Immature natural killer cell (primary cell): ENCODE results near the gene EDDM13. TPM values are rescaled to one million over a fixed set of nuclear protein-coding genes. Genes with fewer than 3 reads are reported as not detected.
A peak's percentile ranks its signal among the peaks of the same experiment; 100 is the strongest.
"Not testable (repeated sequence)": the region's sequence is repeated elsewhere in the genome, so short reads cannot be mapped to it uniquely, and the experiment has no call there.

ENCODE experiments used
- DNase-seq, 3 donors: peaks; one replicate each; pipeline ENCODE4 v3.0.0; 2022; ENCODE audit warnings: mixed read lengths in 1 of 3
- H3K27ac Mint-ChIP-seq, 6 donors: one replicate each; pipeline ENCODE4 v1.8.0; 2020; ENCODE audit warnings: mixed read lengths in 6 of 6, mild to moderate bottlenecking in 5 of 6, inconsistent platforms in 4 of 6, moderate library complexity in 3 of 6
- H3K27me3 Mint-ChIP-seq, 3 donors: one replicate each; pipeline ENCODE4 v1.8.0; 2020 to 2021; ENCODE audit warnings: low read depth in 3 of 3, mild to moderate bottlenecking in 3 of 3, mixed read lengths in 3 of 3, moderate library complexity in 3 of 3, inconsistent platforms in 1 of 3
- H3K36me3 Mint-ChIP-seq, 3 donors: one replicate each; pipeline ENCODE4 v1.8.0; 2020; ENCODE audit warnings: mixed read lengths in 3 of 3, inconsistent platforms in 2 of 3, mild to moderate bottlenecking in 2 of 3
- H3K4me1 Mint-ChIP-seq, 2 donors: one replicate each; pipeline ENCODE4 v1.8.0; 2020; ENCODE audit warnings: inconsistent platforms in 2 of 2, mild to moderate bottlenecking in 2 of 2, mixed read lengths in 2 of 2, moderate library complexity in 1 of 2
- H3K4me3 Mint-ChIP-seq, 5 donors: one replicate each; pipeline ENCODE4 v1.8.0; 2020; ENCODE audit warnings: mild to moderate bottlenecking in 5 of 5, mixed read lengths in 5 of 5, inconsistent platforms in 3 of 5, moderate library complexity in 3 of 5
- H3K9me3 Mint-ChIP-seq, 6 donors: one replicate each; pipeline ENCODE4 v1.8.0; 2020; ENCODE audit warnings: mild to moderate bottlenecking in 6 of 6, mixed read lengths in 6 of 6, inconsistent platforms in 4 of 6, moderate library complexity in 3 of 6
- polyA plus RNA-seq, 3 donors: library from polyadenylated mRNA; unstranded; fragments of 300-500 nt; fragmentation: Illumina TruSeq; gene quantifications; one replicate each; pipeline ENCODE4 v1.2.3, GENCODE V29; 2021

EDDM13 gene
- polyA plus RNA-seq, 3 donors from 2014 or later = 4.5 to 7.7 (median 4.9) TPM

DNA sequence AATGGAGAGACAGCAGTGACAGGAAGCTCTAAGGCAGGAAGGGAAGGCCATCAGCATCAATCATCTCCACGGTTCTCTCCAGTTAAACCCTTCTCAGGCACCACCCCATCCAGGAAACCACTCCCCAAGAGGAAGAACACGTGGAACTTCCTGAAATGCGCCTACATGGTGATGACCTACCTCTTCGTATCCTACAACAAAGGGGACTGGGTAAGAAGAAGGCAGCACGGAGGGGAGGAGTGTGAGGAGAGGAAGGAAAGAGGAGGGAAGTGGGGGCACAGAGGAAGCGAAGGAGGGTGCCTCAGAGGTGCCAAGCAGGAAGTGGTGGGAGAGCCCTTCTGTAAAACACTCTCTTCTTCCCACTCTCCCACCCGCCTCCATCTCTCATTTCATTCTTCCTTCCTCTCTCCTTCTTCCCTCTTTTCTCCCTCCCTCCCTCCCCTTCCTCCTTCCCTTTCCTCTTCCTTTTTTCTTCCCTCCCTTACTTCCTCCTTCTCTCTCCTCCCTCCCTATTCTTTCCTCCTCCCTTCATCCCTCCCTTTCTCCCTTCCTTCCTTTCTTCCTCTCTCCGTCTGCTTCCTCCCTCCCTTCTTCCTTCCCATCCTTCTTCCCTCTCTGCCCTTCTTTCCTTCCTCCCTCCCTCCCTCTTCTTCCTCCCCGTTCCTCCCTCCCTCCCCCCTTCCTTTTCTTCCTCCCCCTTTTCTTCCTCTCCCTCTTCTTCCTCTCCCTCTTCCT is 29.5 kb downstream of the EDDM13 start:
- Mint-ChIP-seq H3K9me3 (no peaks in the 10 kb centered on the region), H3K4me1 (peaks cover 20 to 27% of the 10 kb centered on the region in 2 donors), H3K4me3 (peak overlapping the region; percentile 53 to 74 (median 69)), H3K27ac (peak overlapping the region; percentile 47 to 86 (median 73)), H3K27me3 (peaks cover 0 to 4% (median 3%) of the 10 kb centered on the region in 3 donors), H3K36me3 (peaks cover 7 to 23% (median 14%) of the 10 kb centered on the region in 3 donors)
- no peak for DNase-seq

DNA sequence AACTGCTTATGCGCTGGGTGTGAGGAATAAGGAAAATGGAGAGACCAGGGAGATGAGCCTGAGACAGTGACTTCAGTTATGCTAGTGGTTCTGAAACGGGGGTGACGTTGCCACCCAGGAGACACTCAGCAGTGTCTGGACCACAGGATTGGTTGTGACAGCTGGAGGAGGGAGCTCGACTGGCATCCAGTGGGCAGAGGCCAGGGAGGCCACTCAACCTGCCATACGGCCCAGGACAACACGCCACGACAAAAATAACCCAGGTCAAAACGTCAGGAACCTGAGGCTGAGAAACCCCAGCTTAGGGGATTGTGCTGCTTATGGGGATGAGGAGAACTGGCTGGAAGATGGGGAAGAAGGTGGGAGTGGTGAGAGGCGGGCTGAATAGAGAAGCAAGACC is 31.7 kb downstream of the EDDM13 start:
- Mint-ChIP-seq H3K36me3 (peaks cover 0 to 25% (median 18%) of the 10 kb centered on the region in 3 donors), H3K27ac (peak overlapping the region in 3 of 6 donors; percentile 53 to 69 (median 62)), H3K4me3 (no peak overlapping the region), H3K9me3 (no peaks in the 10 kb centered on the region), H3K4me1 (peaks cover 20 to 27% of the 10 kb centered on the region in 2 donors), H3K27me3 (peaks cover 0 to 4% (median 1%) of the 10 kb centered on the region in 3 donors)
- no peak for DNase-seq

- no peak for DNase-seq
- peaks cover 17 to 18% of the 10 kb centered on the region in 2 donors for H3K4me1 Mint-ChIP-seq
Measured at GRCh38 chr19:56306016-56306415, 33.5 kb downstream of the EDDM13 start.

DNA sequence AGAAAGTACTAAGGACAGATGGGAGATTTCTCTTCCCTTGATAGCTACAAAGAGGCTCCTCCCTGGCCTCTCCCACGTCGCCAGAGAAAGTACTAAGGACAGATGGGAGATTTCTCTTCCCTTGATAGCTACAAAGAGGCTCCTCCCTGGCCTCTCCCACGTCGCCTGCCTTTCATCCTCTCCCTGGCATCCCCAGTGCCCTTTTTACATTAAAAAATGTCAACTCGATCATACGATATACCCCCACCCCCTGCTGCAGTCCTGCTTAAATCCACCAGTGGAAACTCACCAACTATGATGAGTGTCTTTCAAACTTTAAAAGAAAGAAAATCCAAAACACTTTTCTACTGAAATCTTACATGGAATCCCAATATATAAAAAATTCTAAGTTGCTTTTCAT is 34.5 kb downstream of the EDDM13 start:
- H3K4me1 Mint-ChIP-seq, H3K27me3 Mint-ChIP-seq, H3K9me3 Mint-ChIP-seq, H3K4me3 Mint-ChIP-seq, DNase-seq: not testable (repeated sequence)
- Mint-ChIP-seq H3K36me3 (peaks cover 0 to 27% (median 25%) of the 10 kb centered on the region in 3 donors), H3K27ac (peak overlapping the region in 1 of 6 donors; percentile 48)

More at GRCh38 chr19:56306016-56306415, 33.5 kb downstream of the EDDM13 start:
- peaks cover 0 to 4% (median 3%) of the 10 kb centered on the region in 3 donors for H3K27me3 Mint-ChIP-seq
- no peaks in the 10 kb centered on the region for H3K9me3 Mint-ChIP-seq
- H3K4me3 Mint-ChIP-seq = no peak overlapping the region
- peaks cover 0 to 26% (median 22%) of the 10 kb centered on the region in 3 donors for H3K36me3 Mint-ChIP-seq
- H3K27ac Mint-ChIP-seq = peak overlapping the region in 1 of 6 donors; percentile 52

DNA sequence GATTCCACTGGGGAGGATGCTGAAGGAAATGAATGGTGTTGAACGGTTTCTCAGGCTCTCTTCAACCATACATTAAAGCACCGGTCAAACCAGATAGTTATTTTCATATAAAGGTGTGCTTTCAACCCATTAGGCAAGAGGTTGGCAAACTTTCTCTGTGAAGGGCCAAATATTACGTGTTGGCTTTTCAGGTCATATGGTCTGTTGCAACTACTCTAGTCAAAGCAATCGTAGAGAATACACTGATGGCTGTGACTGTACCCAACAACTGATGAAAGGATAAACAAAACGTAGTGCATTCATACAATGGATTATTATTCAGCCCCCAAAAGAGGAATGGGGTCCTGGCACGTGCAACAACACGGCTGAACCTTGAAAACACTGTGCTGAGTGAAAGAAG is 36.2 kb downstream of the EDDM13 start:
- Mint-ChIP-seq H3K4me3 (no peak overlapping the region), H3K27me3 (peaks cover 0 to 3% (median 3%) of the 10 kb centered on the region in 3 donors)

GRCh38 chr19:56309511-56310185 is 37.1 kb downstream of the EDDM13 start:
- H3K4me1 Mint-ChIP-seq = peaks cover 13 to 16% of the 10 kb centered on the region in 2 donors
- no peaks in the 10 kb centered on the region for H3K9me3 Mint-ChIP-seq
- no peak overlapping the region for H3K27ac Mint-ChIP-seq
- DNase-seq = peak; percentile 44 to 49 (median 49)
- no peak overlapping the region for H3K4me3 Mint-ChIP-seq
- H3K27me3 Mint-ChIP-seq = peaks cover 7 to 11% (median 7%) of the 10 kb centered on the region in 3 donors
- H3K36me3 Mint-ChIP-seq = peaks cover 3 to 25% (median 19%) of the 10 kb centered on the region in 3 donors

More for the DNA sequence above, 36.2 kb downstream of the EDDM13 start:
- DNase-seq = no peak
- Mint-ChIP-seq H3K36me3 (peaks cover 3 to 27% (median 25%) of the 10 kb centered on the region in 3 donors), H3K27ac (no peak overlapping the region), H3K4me1 (peaks cover 9 to 12% of the 10 kb centered on the region in 2 donors), H3K9me3 (no peaks in the 10 kb centered on the region)

- no peak for DNase-seq
- Mint-ChIP-seq H3K9me3 (no peaks in the 10 kb centered on the region), H3K27ac (no peak overlapping the region), H3K36me3 (peaks cover 3 to 20% (median 14%) of the 10 kb centered on the region in 3 donors), H3K4me1 (peaks cover 15 to 22% of the 10 kb centered on the region in 2 donors), H3K4me3 (no peak overlapping the region), H3K27me3 (peaks cover 13 to 19% (median 14%) of the 10 kb centered on the region in 3 donors)
Measured at GRCh38 chr19:56310462-56310861, 37.9 kb downstream of the EDDM13 start.

DNA sequence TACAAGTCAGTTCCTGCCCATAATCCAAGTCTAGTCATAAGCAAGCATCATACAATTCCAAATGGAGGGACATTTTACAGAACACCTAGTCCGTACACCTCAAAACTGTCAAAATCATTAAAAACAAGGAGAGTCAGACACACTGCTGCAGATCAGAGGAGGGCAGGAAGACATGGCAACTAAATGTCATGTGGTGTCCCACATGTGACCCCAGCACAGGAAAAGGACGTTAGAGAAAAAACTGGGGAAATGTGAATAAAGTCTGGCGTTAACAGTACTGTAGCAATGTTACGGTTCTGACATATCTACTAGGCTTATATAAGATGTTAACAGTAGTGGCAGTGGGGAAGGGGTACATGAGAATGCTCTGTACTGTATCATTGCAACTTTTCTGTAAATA is 39.8 kb downstream of the EDDM13 start:
- no peaks in the 10 kb centered on the region for H3K9me3 Mint-ChIP-seq
- H3K36me3 Mint-ChIP-seq = peaks cover 3 to 14% (median 11%) of the 10 kb centered on the region in 3 donors
- DNase-seq = no peak
- peak overlapping the region in 4 of 6 donors; percentile 37 to 55 (median 48) for H3K27ac Mint-ChIP-seq
- peaks cover 13 to 19% (median 14%) of the 10 kb centered on the region in 3 donors for H3K27me3 Mint-ChIP-seq
- peak overlapping the region in 1 of 5 donors; percentile 12 for H3K4me3 Mint-ChIP-seq
- peaks cover 22 to 29% of the 10 kb centered on the region in 2 donors for H3K4me1 Mint-ChIP-seq

DNA sequence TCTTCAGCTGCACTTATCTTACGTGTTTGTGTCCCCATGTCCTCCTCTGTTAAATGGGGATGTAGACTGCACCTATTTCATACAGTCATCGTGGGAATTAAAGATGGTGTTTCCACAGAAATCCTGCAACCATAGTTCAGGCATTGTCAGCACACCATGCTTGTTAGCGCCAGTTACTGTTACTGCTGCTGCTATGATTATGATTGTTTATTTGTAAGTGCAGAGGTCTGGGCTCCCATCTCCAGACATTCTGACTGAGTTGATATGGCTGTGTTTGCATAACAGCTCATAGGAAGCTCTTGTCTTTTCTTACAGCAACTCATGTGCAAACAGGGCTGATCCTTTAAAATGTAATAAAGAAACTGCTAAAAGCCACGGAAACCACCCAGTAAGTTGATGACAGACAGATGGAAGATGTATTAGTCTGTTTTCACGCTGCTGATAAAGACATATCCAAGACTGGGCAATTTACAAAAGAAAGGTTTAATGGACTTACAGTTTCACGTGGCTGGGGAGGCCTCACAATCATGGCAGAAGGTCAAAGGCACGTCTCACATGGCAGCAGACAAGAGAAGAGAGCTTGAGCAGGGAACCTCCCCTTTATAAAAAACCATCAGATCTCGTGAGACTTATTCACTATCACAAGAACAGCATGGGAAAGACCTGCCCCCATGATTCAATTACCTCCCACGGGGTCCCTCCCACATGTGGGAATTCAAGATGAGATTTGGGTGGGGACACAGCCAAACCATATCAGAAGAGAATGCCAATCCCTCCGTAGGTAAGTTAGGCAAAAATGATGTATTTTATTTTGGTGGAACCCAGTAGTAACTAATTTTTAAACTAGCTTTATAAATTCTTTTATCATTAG is 40.5 kb downstream of the EDDM13 start:
- H3K9me3 Mint-ChIP-seq = no peaks in the 10 kb centered on the region
- H3K27ac Mint-ChIP-seq = peak overlapping the region; percentile 95 to 100 (median 99)
- peaks cover 13 to 19% (median 14%) of the 10 kb centered on the region in 3 donors for H3K27me3 Mint-ChIP-seq
- H3K36me3 Mint-ChIP-seq = peaks cover 3 to 14% (median 11%) of the 10 kb centered on the region in 3 donors
- peaks cover 22 to 29% of the 10 kb centered on the region in 2 donors for H3K4me1 Mint-ChIP-seq
- DNase-seq = no peak
- peak overlapping the region; percentile 91 to 97 (median 96) for H3K4me3 Mint-ChIP-seq

GRCh38 chr19:56314018-56314380 is 41.5 kb downstream of the EDDM13 start:
- Mint-ChIP-seq H3K9me3 (no peaks in the 10 kb centered on the region), H3K27me3 (peaks cover 14 to 19% (median 15%) of the 10 kb centered on the region in 3 donors), H3K36me3 (peaks cover 3 to 8% (median 5%) of the 10 kb centered on the region in 3 donors), H3K4me1 (peaks cover 22 to 29% of the 10 kb centered on the region in 2 donors), H3K4me3 (peak overlapping the region; percentile 91 to 97 (median 96)), H3K27ac (peak overlapping the region; percentile 95 to 100 (median 99))
- DNase-seq = no peak

GRCh38 chr19:56314381-56315076 is 42.0 kb downstream of the EDDM13 start, which contains the start of gene ZSCAN5A:
ZSCAN5A (minus strand) TSS chr19:56314839; CDS start chr19:56225046, 89,793 bp downstream.
- Mint-ChIP-seq H3K4me3 (peak within 1 kb of the TSS; percentile 91 to 97 (median 96)), H3K4me1 (peaks cover 22 to 29% of the 10 kb centered on the region in 2 donors), H3K27me3 (peaks cover 15 to 19% (median 16%) of the 10 kb centered on the region in 3 donors), H3K36me3 (peaks cover 3 to 7% (median 5%) of the 10 kb centered on the region in 3 donors), H3K27ac (peak within 1 kb of the TSS; percentile 95 to 100 (median 99)), H3K9me3 (no peaks in the 10 kb centered on the region)
- peak; percentile 99 for DNase-seq

DNA sequence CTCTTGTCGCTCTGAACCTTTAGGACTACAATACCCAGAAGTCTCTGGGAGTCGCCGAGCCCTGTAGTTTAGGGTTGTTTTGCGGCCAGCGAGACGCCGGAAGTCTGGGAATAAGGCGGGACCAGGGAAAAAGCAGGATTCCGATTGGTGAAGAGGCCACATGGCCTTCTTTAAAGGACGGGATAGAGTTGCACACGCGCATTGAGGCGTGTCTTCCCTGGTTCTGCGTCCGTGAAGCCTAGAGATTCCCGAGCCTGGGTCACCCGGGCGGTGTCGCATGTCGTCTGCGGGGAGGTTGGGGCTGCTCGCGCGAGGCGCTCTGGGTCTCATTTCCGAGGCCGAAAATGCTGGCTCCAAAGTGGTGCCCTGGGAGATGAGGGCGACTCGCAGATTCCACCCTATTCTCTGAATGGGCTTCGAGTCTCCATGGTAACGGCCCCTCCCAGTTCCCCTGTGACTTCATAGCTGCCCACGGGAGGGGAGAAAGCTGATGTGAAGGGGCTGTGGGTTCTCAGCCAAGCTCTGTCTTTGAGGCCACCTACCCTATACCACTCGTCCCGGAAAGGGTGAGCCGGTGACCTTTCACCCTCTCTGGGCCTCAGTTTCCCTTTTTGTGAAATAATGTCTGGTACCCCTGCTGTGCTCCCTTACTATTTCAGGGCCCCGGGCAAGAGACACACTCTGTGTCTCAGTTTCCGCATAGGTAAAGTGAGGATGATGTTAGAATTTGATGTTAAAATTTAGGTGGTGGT is 42.7 kb downstream of the EDDM13 start:
- Mint-ChIP-seq H3K27ac (peak overlapping the region; percentile 95 to 100 (median 99)), H3K4me1 (peaks cover 22 to 29% of the 10 kb centered on the region in 2 donors), H3K4me3 (peak overlapping the region; percentile 91 to 97 (median 96)), H3K27me3 (peaks cover 15 to 23% (median 17%) of the 10 kb centered on the region in 3 donors), H3K9me3 (no peaks in the 10 kb centered on the region), H3K36me3 (peaks cover 3 to 5% (median 5%) of the 10 kb centered on the region in 3 donors)
- peak; percentile 94 to 96 (median 95) for DNase-seq
